Coronary artery (tissue), 2 donors: ENCODE data around the gene ENPP5.
"Not testable (repeated sequence)": the region's sequence is repeated elsewhere in the genome, so short reads cannot be mapped to it uniquely, and the experiment has no call there.

Experiments
- DNase-seq: peaks from one replicate; pipeline ENCODE4 v3.0.0-alpha.2; 2017; ENCODE audit warnings: low spot score
- H3K27ac ChIP-seq, 2 donors: fragments of 200-600 bp; sonication (generic); one replicate each; pipeline ENCODE4 v1.5.1; 2016 to 2019
- H3K4me3 ChIP-seq: fragments of 200-600 bp; sonication (generic); 2 replicates; pipeline ENCODE4 v1.5.1; 2016; ENCODE audit warnings: mild to moderate bottlenecking, moderate library complexity
- TF ChIP-seq, protein P1 (sequence below): fragments of 200-600 bp; sonication (generic); IDR thresholded peaks from one replicate; pipeline ENCODE4 v1.5.1; 2019; ENCODE audit warnings: antibody characterized with exemption

ENPP5 gene

DNA sequence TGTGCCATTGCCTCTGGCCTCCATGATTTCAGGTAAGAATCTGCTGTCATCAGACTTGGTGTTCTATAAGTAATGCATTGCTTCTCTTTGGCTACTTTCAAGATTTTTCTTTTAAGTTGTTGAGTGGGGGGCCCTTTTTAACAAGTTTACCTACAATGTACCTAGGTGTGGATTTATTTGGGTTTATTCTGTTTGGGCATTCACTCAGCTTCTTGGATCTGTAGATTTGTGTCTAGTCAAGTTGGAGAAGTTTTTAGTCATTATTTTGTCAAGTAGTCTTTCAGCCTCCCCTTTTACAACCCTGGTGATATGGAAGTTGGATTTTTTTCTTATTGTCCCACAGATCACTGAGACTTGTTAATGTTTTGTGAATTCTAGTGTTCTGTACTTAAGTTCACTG is 14.1 kb downstream of the ENPP5 start:
- no peak overlapping the region for H3K4me3 ChIP-seq
- no peak overlapping the region for H3K27ac ChIP-seq
- no peak for DNase-seq
- TF ChIP-seq, protein P1, sequence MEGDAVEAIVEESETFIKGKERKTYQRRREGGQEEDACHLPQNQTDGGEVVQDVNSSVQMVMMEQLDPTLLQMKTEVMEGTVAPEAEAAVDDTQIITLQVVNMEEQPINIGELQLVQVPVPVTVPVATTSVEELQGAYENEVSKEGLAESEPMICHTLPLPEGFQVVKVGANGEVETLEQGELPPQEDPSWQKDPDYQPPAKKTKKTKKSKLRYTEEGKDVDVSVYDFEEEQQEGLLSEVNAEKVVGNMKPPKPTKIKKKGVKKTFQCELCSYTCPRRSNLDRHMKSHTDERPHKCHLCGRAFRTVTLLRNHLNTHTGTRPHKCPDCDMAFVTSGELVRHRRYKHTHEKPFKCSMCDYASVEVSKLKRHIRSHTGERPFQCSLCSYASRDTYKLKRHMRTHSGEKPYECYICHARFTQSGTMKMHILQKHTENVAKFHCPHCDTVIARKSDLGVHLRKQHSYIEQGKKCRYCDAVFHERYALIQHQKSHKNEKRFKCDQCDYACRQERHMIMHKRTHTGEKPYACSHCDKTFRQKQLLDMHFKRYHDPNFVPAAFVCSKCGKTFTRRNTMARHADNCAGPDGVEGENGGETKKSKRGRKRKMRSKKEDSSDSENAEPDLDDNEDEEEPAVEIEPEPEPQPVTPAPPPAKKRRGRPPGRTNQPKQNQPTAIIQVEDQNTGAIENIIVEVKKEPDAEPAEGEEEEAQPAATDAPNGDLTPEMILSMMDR, result no peak

GRCh38 chr6:46149066-46149465 is 21.7 kb downstream of the ENPP5 start:
- not testable (repeated sequence) for DNase-seq, H3K4me3 ChIP-seq, H3K27ac ChIP-seq

- no peak overlapping the region for H3K4me3 ChIP-seq
- TF ChIP-seq, protein P1, result no peak
- H3K27ac ChIP-seq, result no peak overlapping the region
- DNase-seq, result no peak
These were observed 26.5 kb downstream of the ENPP5 start for GRCh38 chr6:46144270-46144669.

DNA sequence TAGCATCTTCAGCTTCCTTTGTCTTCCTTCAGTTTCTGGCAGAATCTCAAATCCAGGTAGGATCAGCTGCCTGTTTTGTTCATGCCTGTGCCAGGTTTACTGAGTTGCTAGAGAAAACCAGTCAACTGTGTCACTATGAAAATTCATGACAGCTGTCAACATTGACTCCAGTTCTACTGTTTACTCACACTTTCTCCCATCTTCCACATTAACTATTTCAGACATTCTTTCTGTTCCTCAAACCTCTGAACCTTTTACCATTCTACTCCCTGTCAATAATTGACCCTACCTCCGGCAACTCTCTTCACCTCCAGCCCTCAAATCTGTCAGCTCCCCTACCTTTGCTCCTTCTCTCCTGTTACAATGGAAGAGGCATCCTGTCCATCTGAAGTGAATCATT is 32.5 kb downstream of the ENPP5 start:
- DNase-seq, result no peak
- Histone ChIP-seq H3K27ac (no peak overlapping the region), H3K4me3 (no peak overlapping the region)
- TF ChIP-seq, protein P1, result no peak

- no peak for DNase-seq
- no peak overlapping the region for H3K4me3 ChIP-seq
- TF ChIP-seq, protein P1, result no peak
- H3K27ac ChIP-seq, result no peak overlapping the region
These were observed 33.4 kb downstream of the ENPP5 start for GRCh38 chr6:46137387-46137786.

DNA sequence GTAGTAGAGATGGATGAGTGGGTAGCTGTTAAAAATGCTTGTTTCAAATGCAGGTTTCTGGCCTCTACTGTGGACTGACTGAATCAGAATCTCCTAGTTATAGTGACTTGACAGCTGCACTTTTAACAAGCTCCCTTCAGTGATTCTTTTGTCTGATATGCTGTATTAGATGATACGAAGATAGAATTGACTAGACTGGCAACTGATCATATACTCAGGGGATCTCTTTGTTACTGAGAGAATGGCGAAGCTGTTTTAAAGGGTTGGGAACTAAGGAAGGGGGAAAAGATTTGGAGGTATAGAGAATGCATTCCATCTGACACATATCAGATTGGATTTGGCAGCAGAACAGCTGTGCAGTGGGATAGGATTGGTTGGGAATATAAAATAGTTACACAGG is 33.9 kb downstream of the ENPP5 start:
- Histone ChIP-seq H3K27ac (no peak overlapping the region), H3K4me3 (no peak overlapping the region)
- DNase-seq, result no peak

DNA sequence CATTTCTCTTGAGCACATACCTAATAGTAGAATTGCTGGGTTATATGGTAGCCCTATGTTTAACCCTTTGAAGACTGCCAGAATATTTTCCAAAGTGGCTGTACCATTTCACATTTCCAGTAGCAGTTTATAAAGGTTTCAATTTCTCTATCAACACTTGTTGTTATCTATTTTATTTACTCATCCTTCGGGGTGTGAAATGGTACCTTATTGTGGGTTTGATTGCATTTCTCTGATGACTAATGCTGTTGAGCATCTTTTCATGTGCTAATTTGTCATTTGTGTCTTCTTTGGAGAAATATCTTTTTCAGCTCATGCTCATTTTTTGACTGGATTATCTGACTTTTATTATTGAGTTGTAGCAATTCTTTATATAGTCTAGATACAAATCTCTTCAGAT is 35.6 kb downstream of the ENPP5 start:
- TF ChIP-seq, protein P1, result no peak
- no peak for DNase-seq
- H3K4me3 ChIP-seq, result no peak overlapping the region
- no peak overlapping the region for H3K27ac ChIP-seq

More for the DNA sequence above, 33.9 kb downstream of the ENPP5 start:
- TF ChIP-seq, protein P1, result no peak

- no peak for DNase-seq
- H3K27ac ChIP-seq, result no peak overlapping the region
- H3K4me3 ChIP-seq, result no peak overlapping the region
- TF ChIP-seq, protein P1, result no peak
These were observed 36.6 kb downstream of the ENPP5 start for GRCh38 chr6:46134216-46134615.

DNA sequence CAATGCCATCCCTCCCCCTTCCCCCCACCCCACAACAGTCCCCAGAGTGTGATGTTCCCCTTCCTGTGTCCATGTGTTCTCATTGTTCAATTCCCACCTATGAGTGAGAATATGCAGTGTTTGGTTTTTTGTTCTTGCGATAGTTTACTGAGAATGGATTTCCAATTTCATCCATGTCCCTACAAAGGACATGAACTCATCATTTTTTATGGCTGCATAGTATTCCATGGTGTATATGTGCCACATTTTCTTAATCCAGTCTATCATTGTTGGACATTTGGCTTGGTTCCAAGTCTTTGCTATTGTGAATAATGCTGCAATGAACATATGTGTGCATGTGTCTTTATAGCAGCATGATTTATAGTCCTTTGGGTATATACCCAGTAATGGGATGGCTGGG is 39.5 kb downstream of the ENPP5 start:
- not testable (repeated sequence) for DNase-seq, H3K27ac ChIP-seq
- H3K4me3 ChIP-seq, result peak overlapping the region; percentile 74
